Smooth muscle cell (in vitro differentiated cells): ENCODE data around the gene LRP5. TPM values are rescaled to one million over a fixed set of nuclear protein-coding genes. Genes with fewer than 3 reads are reported as not detected.

ENCODE experiments used
- DNase-seq: peaks from one replicate; lab custom pipeline; 2025; ENCODE audit not compliant: unreplicated experiment; lab: John Stamatoyannopoulos, UW
- H2AFZ ChIP-seq: fragments of 200-600 bp; sonication (generic); 2 replicates; pipeline ENCODE4 v1.6.0; 2016; ENCODE audit warnings: antibody characterized with exemption, low read depth, mild to moderate bottlenecking
- H3F3A ChIP-seq: fragments of 200-600 bp; sonication (generic); 2 replicates; pipeline ENCODE4 v1.6.0; 2017; ENCODE audit warnings: antibody characterized with exemption, low read depth
- H3K27ac ChIP-seq: fragments of 200-600 bp; sonication (generic); 2 replicates; pipeline ENCODE4 v1.5.1; 2016; ENCODE audit warnings: low read depth, mild to moderate bottlenecking
- H3K27me3 ChIP-seq: fragments of 200-600 bp; sonication (generic); 2 replicates; pipeline ENCODE4 v1.6.1; 2016; ENCODE audit warnings: low read depth, mild to moderate bottlenecking
- H3K36me3 ChIP-seq: fragments of 200-600 bp; sonication (generic); 2 replicates; pipeline ENCODE4 v1.5.1; 2016; ENCODE audit warnings: low read depth
- H3K4me1 ChIP-seq: fragments of 200-600 bp; sonication (generic); 2 replicates; pipeline ENCODE4 v1.5.1; 2016; ENCODE audit warnings: low read depth
- H3K4me2 ChIP-seq: fragments of 200-600 bp; sonication (generic); 2 replicates; pipeline ENCODE4 v1.6.0; 2016; ENCODE audit warnings: mild to moderate bottlenecking
- H3K4me3 ChIP-seq: fragments of 200-600 bp; sonication (generic); 2 replicates; pipeline ENCODE4 v1.5.1; 2016; ENCODE audit warnings: mild to moderate bottlenecking
- H3K79me2 ChIP-seq: fragments of 200-600 bp; sonication (generic); 2 replicates; pipeline ENCODE4 v1.6.0; 2016; ENCODE audit warnings: low read depth, mild to moderate bottlenecking
- H3K9ac ChIP-seq: fragments of 200-600 bp; sonication (generic); 2 replicates; pipeline ENCODE4 v1.6.0; 2016; ENCODE audit warnings: low read depth
- H3K9me3 ChIP-seq: fragments of 200-600 bp; sonication (generic); replicated peaks from 2 replicates; pipeline ENCODE4 v1.5.1; 2016; ENCODE audit warnings: low read depth
- H4K20me1 ChIP-seq: fragments of 200-600 bp; sonication (generic); 2 replicates; pipeline ENCODE4 v1.6.0; 2016; ENCODE audit warnings: low read depth
- WGBS: methylation state at CpG from one replicate; pipeline ENCODE4 v1.1.7; 2016; ENCODE audit warnings: low lambda C conversion rate; 5-methylcytosine and 5-hydroxymethylcytosine counted together
- polyA plus RNA-seq: library from polyadenylated mRNA; unstranded; fragments of >200 nt; fragmentation: Nextera tagmentation; extraction: Ambion mirVana; gene quantifications from 2 replicates; pipeline ENCODE4 v1.2.1, GENCODE V29; 2016
- total RNA-seq: library from RNA; depleted of rRNA; stranded (reverse); fragments of >200 nt; gene quantifications from 2 replicates; pipeline ENCODE4 v1.2.3, GENCODE V29; 2014
- TF ChIP-seq, protein P1 (sequence below): fragments of 200-600 bp; sonication (generic); IDR thresholded peaks from 2 replicates; pipeline ENCODE4 v1.5.1; 2017; ENCODE audit warnings: borderline replicate concordance, mild to moderate bottlenecking, antibody characterized with exemption; ENCODE audit not compliant: insufficient read depth, poor library complexity, severe bottlenecking

Gene LRP5
- total and polyA plus RNA-seq, 2 experiments from 2014 or later: 16.1 to 26.6 TPM

DNA sequence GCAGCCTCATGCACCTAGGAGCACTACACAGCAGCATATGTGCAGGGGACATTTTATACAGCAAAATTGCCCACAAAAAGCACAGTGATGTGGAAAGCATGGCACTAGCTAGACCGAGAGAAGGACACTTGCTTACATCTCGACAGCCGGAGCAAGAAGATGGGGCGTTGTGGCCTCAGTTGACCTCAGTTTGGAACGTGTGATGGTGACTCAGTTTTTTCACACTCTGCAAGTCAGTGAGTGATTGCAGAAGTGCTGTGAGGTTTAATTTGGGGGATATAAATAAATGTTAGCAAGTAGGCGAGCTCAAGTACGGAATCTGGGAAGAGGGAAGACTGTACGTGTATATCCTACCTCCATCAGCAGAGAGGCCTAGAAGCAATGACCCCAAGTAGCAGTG lies 23.3 kb downstream of the LRP5 start:
- no peak for DNase-seq
- no peak overlapping the region for H3K4me2 ChIP-seq
- H3K9me3 ChIP-seq: no peaks in the 10 kb centered on the region
- peaks cover 23% of the 10 kb centered on the region for H3K4me1 ChIP-seq
- no peak overlapping the region for H3K9ac ChIP-seq
- H2AFZ ChIP-seq: no peak overlapping the region
- no peaks in the 10 kb centered on the region for H3K36me3 ChIP-seq
- WGBS: 91% methylated on average over 8 of the region's 8 CpGs
- H3K27me3 ChIP-seq: no peaks in the 10 kb centered on the region
- peaks cover 34% of the 10 kb centered on the region for H4K20me1 ChIP-seq
- no peaks in the 10 kb centered on the region for H3F3A ChIP-seq
- H3K4me3 ChIP-seq: no peak overlapping the region
- no peak overlapping the region for H3K27ac ChIP-seq
- peaks cover 43% of the 10 kb centered on the region for H3K79me2 ChIP-seq
- TF ChIP-seq, protein P1, sequence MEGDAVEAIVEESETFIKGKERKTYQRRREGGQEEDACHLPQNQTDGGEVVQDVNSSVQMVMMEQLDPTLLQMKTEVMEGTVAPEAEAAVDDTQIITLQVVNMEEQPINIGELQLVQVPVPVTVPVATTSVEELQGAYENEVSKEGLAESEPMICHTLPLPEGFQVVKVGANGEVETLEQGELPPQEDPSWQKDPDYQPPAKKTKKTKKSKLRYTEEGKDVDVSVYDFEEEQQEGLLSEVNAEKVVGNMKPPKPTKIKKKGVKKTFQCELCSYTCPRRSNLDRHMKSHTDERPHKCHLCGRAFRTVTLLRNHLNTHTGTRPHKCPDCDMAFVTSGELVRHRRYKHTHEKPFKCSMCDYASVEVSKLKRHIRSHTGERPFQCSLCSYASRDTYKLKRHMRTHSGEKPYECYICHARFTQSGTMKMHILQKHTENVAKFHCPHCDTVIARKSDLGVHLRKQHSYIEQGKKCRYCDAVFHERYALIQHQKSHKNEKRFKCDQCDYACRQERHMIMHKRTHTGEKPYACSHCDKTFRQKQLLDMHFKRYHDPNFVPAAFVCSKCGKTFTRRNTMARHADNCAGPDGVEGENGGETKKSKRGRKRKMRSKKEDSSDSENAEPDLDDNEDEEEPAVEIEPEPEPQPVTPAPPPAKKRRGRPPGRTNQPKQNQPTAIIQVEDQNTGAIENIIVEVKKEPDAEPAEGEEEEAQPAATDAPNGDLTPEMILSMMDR: no peak

GRCh38 chr11:68336716-68337115 lies 24.3 kb downstream of the LRP5 start:
- no peak overlapping the region for H3K4me2 ChIP-seq
- TF ChIP-seq, protein P1: no peak

DNA sequence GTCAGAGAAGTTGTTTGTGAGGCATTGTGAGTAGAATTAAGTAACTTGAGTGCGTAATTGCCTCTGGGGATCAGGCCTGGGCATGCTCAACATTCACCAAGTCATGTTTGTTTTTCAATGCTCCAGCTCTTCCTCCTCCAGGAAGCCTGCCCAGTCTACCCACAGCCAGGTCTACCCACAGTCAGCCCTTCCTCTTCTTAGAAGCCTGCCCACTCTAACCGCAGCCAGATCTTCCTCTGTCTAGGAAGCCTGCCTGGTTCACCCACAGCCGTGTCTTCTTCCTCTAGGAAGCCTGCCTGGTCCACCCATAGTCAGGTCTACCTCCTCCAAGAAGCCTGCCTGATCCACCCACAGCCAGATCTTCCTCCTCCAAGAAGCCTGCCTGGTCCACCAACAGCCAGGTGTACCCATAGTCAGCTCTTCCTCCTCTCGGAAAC lies 25.0 kb downstream of the LRP5 start:
- 91% methylated on average over 4 of the region's 4 CpGs for WGBS
- H3K4me2 ChIP-seq: no peak overlapping the region
- TF ChIP-seq, protein P1: no peak
- no peaks in the 10 kb centered on the region for H3K27me3 ChIP-seq
- peaks cover 7% of the 10 kb centered on the region for H3F3A ChIP-seq
- H3K4me3 ChIP-seq: no peak overlapping the region
- H3K36me3 ChIP-seq: no peaks in the 10 kb centered on the region
- no peak for DNase-seq
- H3K79me2 ChIP-seq: peaks cover 43% of the 10 kb centered on the region
- peaks cover 28% of the 10 kb centered on the region for H3K4me1 ChIP-seq
- no peak overlapping the region for H3K9ac ChIP-seq
- no peak overlapping the region for H3K27ac ChIP-seq
- no peaks in the 10 kb centered on the region for H3K9me3 ChIP-seq
- peaks cover 35% of the 10 kb centered on the region for H4K20me1 ChIP-seq
- H2AFZ ChIP-seq: no peak overlapping the region

More at GRCh38 chr11:68336716-68337115, 24.3 kb downstream of the LRP5 start:
- DNase-seq: no peak
- no peak overlapping the region for H3K27ac ChIP-seq
- H3K9ac ChIP-seq: no peak overlapping the region
- 84% methylated on average over 9 of the region's 9 CpGs for WGBS
- no peaks in the 10 kb centered on the region for H3K27me3 ChIP-seq
- H3F3A ChIP-seq: peaks cover under 1% of the 10 kb centered on the region
- H3K4me3 ChIP-seq: no peak overlapping the region
- no peaks in the 10 kb centered on the region for H3K36me3 ChIP-seq
- peaks cover 41% of the 10 kb centered on the region for H3K79me2 ChIP-seq
- H3K4me1 ChIP-seq: peaks cover 25% of the 10 kb centered on the region
- H2AFZ ChIP-seq: no peak overlapping the region
- H4K20me1 ChIP-seq: peaks cover 33% of the 10 kb centered on the region
- H3K9me3 ChIP-seq: no peaks in the 10 kb centered on the region

DNA sequence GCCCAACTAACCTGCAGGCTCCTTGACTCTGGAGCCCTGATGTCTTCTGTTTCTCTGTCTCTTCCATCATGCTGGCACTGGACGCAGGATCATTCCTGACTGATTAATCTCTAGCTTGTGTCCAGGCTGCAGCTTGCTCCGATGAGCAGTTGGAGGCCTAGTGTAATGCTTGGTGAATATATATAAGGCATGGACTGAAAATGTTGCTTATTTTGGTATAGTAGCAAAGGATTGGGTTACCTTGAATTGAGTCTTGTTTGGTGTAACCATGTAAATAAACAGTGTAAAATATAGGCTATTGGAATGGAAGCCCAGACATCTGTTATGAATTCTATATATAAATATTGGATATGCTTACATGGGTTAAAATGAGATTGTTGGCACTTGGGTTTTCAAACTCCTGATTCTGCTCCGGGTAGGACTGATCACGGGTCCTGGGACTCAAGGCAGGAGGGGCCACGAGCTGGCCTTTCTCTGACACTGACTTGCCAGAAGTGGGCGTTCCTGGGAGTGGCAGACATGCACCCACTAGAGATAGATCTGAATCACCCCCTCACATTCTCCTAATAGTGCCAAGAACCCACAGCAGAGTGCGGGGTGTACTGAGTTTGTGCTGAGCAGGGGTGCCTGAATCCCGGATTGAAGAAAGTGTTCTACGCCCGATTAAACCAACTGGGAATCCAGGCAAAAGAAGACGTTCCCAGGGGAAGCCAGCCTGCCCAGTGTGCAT lies 25.8 kb downstream of the LRP5 start:
- Histone ChIP-seq H3K9me3 (no peaks in the 10 kb centered on the region), H3K9ac (no peak overlapping the region), H3K4me1 (peaks cover 36% of the 10 kb centered on the region), H3K4me2 (no peak overlapping the region), H3K27me3 (no peaks in the 10 kb centered on the region), H3F3A (peaks cover 7% of the 10 kb centered on the region), H2AFZ (no peak overlapping the region), H4K20me1 (peaks cover 34% of the 10 kb centered on the region), H3K79me2 (peaks cover 45% of the 10 kb centered on the region), H3K4me3 (no peak overlapping the region), H3K27ac (no peak overlapping the region), H3K36me3 (no peaks in the 10 kb centered on the region)
- WGBS: 87% methylated on average over 11 of the region's 11 CpGs
- TF ChIP-seq, protein P1: no peak
- DNase-seq: no peak
